ENCODE measurements around the gene ADAMTS6.

Gene ADAMTS6

GRCh38 chr5:65363499-65363898 lies 118.2 kb downstream of the ADAMTS6 start:
- no peaks in the 10 kb centered on the region for H3K27me3 ChIP-seq (ENCODE audit: insufficient read depth, low read length, poor library complexity)
- H3K4me3 ChIP-seq (ENCODE audit: low read length), result no peak overlapping the region
- no peaks in the 10 kb centered on the region for H3K79me2 ChIP-seq (ENCODE audit: control insufficient read depth, insufficient read depth, low read length)
- WGBS (ENCODE audit: extremely low coverage, insufficient coverage, low lambda C conversion rate), result no CpG with 5 or more reads among the region's 2 CpGs
- no peak overlapping the region for H3K4me2 ChIP-seq (ENCODE audit: low read length)
- no peak overlapping the region for H2BK5ac ChIP-seq (ENCODE audit: low read length)
- no peak overlapping the region for H2BK15ac ChIP-seq (replicated peaks; ENCODE audit: low read depth)
- H3K18ac ChIP-seq (ENCODE audit: low read length), result no peak overlapping the region
- H3K36me3 ChIP-seq (ENCODE audit: control insufficient read depth, insufficient read depth, low read length), result no peaks in the 10 kb centered on the region
- H3K27ac ChIP-seq (ENCODE audit: low read depth, low read length), result no peak overlapping the region
- no peak overlapping the region for H3K23ac ChIP-seq (ENCODE audit: low read length)
- no peak overlapping the region for H4K5ac ChIP-seq (ENCODE audit: low read length)
- DNase-seq, result no peak
- H3K56ac ChIP-seq (ENCODE audit: low read length), result no peak overlapping the region
- H3K4ac ChIP-seq (ENCODE audit: low read depth, low read length), result no peak overlapping the region
- no peak overlapping the region for H3K9ac ChIP-seq (ENCODE audit: low read length)
- no peak overlapping the region for H2BK120ac ChIP-seq (ENCODE audit: low read depth, low read length)
- H3K4me1 ChIP-seq (ENCODE audit: control insufficient read depth, low read depth, low read length), result no peaks in the 10 kb centered on the region
- no peak overlapping the region for H2AK5ac ChIP-seq (ENCODE audit: low read length)
- H4K8ac ChIP-seq (ENCODE audit: low read depth, low read length), result no peak overlapping the region
- no peaks in the 10 kb centered on the region for H3K79me1 ChIP-seq (ENCODE audit: low read length)

- no peak overlapping the region for H2BK120ac ChIP-seq (ENCODE audit: low read depth, low read length)
- no peak overlapping the region for H3K23ac ChIP-seq (ENCODE audit: low read length)
- no peak overlapping the region for H4K8ac ChIP-seq (ENCODE audit: low read depth, low read length)
- H2BK15ac ChIP-seq (replicated peaks; ENCODE audit: low read depth), result no peak overlapping the region
- no peak overlapping the region for H3K9ac ChIP-seq (ENCODE audit: low read length)
- H3K4ac ChIP-seq (ENCODE audit: low read depth, low read length), result no peak overlapping the region
- no CpG with 5 or more reads among the region's 5 CpGs for WGBS (ENCODE audit: extremely low coverage, insufficient coverage, low lambda C conversion rate)
- H3K4me3 ChIP-seq (ENCODE audit: low read length), result no peak overlapping the region
- H3K36me3 ChIP-seq (ENCODE audit: control insufficient read depth, insufficient read depth, low read length), result no peaks in the 10 kb centered on the region
- H3K4me1 ChIP-seq (ENCODE audit: control insufficient read depth, low read depth, low read length), result no peaks in the 10 kb centered on the region
- no peak overlapping the region for H2BK5ac ChIP-seq (ENCODE audit: low read length)
- H3K27me3 ChIP-seq (ENCODE audit: insufficient read depth, low read length, poor library complexity), result no peaks in the 10 kb centered on the region
- H4K5ac ChIP-seq (ENCODE audit: low read length), result no peak overlapping the region
- no peak for DNase-seq
- no peak overlapping the region for H3K27ac ChIP-seq (ENCODE audit: low read depth, low read length)
- no peak overlapping the region for H3K18ac ChIP-seq (ENCODE audit: low read length)
- H2AK5ac ChIP-seq (ENCODE audit: low read length), result no peak overlapping the region
- H3K79me2 ChIP-seq (ENCODE audit: control insufficient read depth, insufficient read depth, low read length), result no peaks in the 10 kb centered on the region
- no peaks in the 10 kb centered on the region for H3K79me1 ChIP-seq (ENCODE audit: low read length)
- no peak overlapping the region for H3K4me2 ChIP-seq (ENCODE audit: low read length)
- no peak overlapping the region for H3K56ac ChIP-seq (ENCODE audit: low read length)
Measured at GRCh38 chr5:65359981-65360380, 121.7 kb downstream of the ADAMTS6 start.

GRCh38 chr5:65359569-65359968 lies 122.2 kb downstream of the ADAMTS6 start:
- no peak overlapping the region for H3K4ac ChIP-seq (ENCODE audit: low read depth, low read length)

GRCh38 chr5:65356274-65356673 lies 125.4 kb downstream of the ADAMTS6 start:
- Histone ChIP-seq H3K79me2 (ENCODE audit: control insufficient read depth, insufficient read depth, low read length) (no peaks in the 10 kb centered on the region), H2BK15ac (replicated peaks; ENCODE audit: low read depth) (no peak overlapping the region), H3K9ac (ENCODE audit: low read length) (no peak overlapping the region), H3K56ac (ENCODE audit: low read length) (no peak overlapping the region), H3K23ac (ENCODE audit: low read length) (no peak overlapping the region), H4K8ac (ENCODE audit: low read depth, low read length) (no peak overlapping the region), H3K27me3 (ENCODE audit: insufficient read depth, low read length, poor library complexity) (no peaks in the 10 kb centered on the region), H3K36me3 (ENCODE audit: control insufficient read depth, insufficient read depth, low read length) (no peaks in the 10 kb centered on the region), H4K5ac (ENCODE audit: low read length) (no peak overlapping the region), H3K4me2 (ENCODE audit: low read length) (no peak overlapping the region), H3K4me1 (ENCODE audit: control insufficient read depth, low read depth, low read length) (no peaks in the 10 kb centered on the region), H3K4ac (ENCODE audit: low read depth, low read length) (no peak overlapping the region), H2BK5ac (ENCODE audit: low read length) (no peak overlapping the region), H2AK5ac (ENCODE audit: low read length) (no peak overlapping the region), H3K27ac (ENCODE audit: low read depth, low read length) (no peak overlapping the region), H3K4me3 (ENCODE audit: low read length) (no peak overlapping the region), H3K79me1 (ENCODE audit: low read length) (no peaks in the 10 kb centered on the region), H2BK120ac (ENCODE audit: low read depth, low read length) (no peak overlapping the region), H3K18ac (ENCODE audit: low read length) (no peak overlapping the region)
- no peak for DNase-seq
- WGBS (ENCODE audit: extremely low coverage, insufficient coverage, low lambda C conversion rate), result no CpG with 5 or more reads among the region's 1 CpG

More at GRCh38 chr5:65359569-65359968, 122.2 kb downstream of the ADAMTS6 start:
- Histone ChIP-seq H2BK120ac (ENCODE audit: low read depth, low read length) (no peak overlapping the region), H2BK5ac (ENCODE audit: low read length) (no peak overlapping the region), H3K27me3 (ENCODE audit: insufficient read depth, low read length, poor library complexity) (no peaks in the 10 kb centered on the region), H4K5ac (ENCODE audit: low read length) (no peak overlapping the region), H4K8ac (ENCODE audit: low read depth, low read length) (no peak overlapping the region), H3K4me2 (ENCODE audit: low read length) (no peak overlapping the region), H3K56ac (ENCODE audit: low read length) (no peak overlapping the region), H3K18ac (ENCODE audit: low read length) (no peak overlapping the region), H3K4me3 (ENCODE audit: low read length) (no peak overlapping the region), H3K79me1 (ENCODE audit: low read length) (no peaks in the 10 kb centered on the region), H3K27ac (ENCODE audit: low read depth, low read length) (no peak overlapping the region), H2BK15ac (replicated peaks; ENCODE audit: low read depth) (no peak overlapping the region), H3K23ac (ENCODE audit: low read length) (no peak overlapping the region), H3K79me2 (ENCODE audit: control insufficient read depth, insufficient read depth, low read length) (no peaks in the 10 kb centered on the region), H3K36me3 (ENCODE audit: control insufficient read depth, insufficient read depth, low read length) (no peaks in the 10 kb centered on the region), H2AK5ac (ENCODE audit: low read length) (no peak overlapping the region), H3K4me1 (ENCODE audit: control insufficient read depth, low read depth, low read length) (no peaks in the 10 kb centered on the region), H3K9ac (ENCODE audit: low read length) (no peak overlapping the region)
- no CpG with 5 or more reads among the region's 3 CpGs for WGBS (ENCODE audit: extremely low coverage, insufficient coverage, low lambda C conversion rate)
- DNase-seq, result no peak

- no peak overlapping the region for H3K18ac ChIP-seq (ENCODE audit: low read length)
- no peak overlapping the region for H3K4ac ChIP-seq (ENCODE audit: low read depth, low read length)
- no peak overlapping the region for H3K4me2 ChIP-seq (ENCODE audit: low read length)
- no peaks in the 10 kb centered on the region for H3K79me1 ChIP-seq (ENCODE audit: low read length)
- H4K5ac ChIP-seq (ENCODE audit: low read length), result no peak overlapping the region
- no peak overlapping the region for H4K8ac ChIP-seq (ENCODE audit: low read depth, low read length)
- no peaks in the 10 kb centered on the region for H3K4me1 ChIP-seq (ENCODE audit: control insufficient read depth, low read depth, low read length)
- no peak overlapping the region for H3K27ac ChIP-seq (ENCODE audit: low read depth, low read length)
- H2BK120ac ChIP-seq (ENCODE audit: low read depth, low read length), result no peak overlapping the region
- H3K56ac ChIP-seq (ENCODE audit: low read length), result no peak overlapping the region
- no peak overlapping the region for H3K4me3 ChIP-seq (ENCODE audit: low read length)
- no CpG with 5 or more reads among the region's 1 CpG for WGBS (ENCODE audit: extremely low coverage, insufficient coverage, low lambda C conversion rate)
- H2BK5ac ChIP-seq (ENCODE audit: low read length), result no peak overlapping the region
- H3K79me2 ChIP-seq (ENCODE audit: control insufficient read depth, insufficient read depth, low read length), result no peaks in the 10 kb centered on the region
- H3K36me3 ChIP-seq (ENCODE audit: control insufficient read depth, insufficient read depth, low read length), result no peaks in the 10 kb centered on the region
- no peak overlapping the region for H2BK15ac ChIP-seq (replicated peaks; ENCODE audit: low read depth)
- no peaks in the 10 kb centered on the region for H3K27me3 ChIP-seq (ENCODE audit: insufficient read depth, low read length, poor library complexity)
- no peak for DNase-seq
- H3K9ac ChIP-seq (ENCODE audit: low read length), result no peak overlapping the region
- H3K23ac ChIP-seq (ENCODE audit: low read length), result no peak overlapping the region
- H2AK5ac ChIP-seq (ENCODE audit: low read length), result no peak overlapping the region
Measured at GRCh38 chr5:65355301-65355700, 126.4 kb downstream of the ADAMTS6 start.

GRCh38 chr5:65341835-65342234 lies 139.9 kb downstream of the ADAMTS6 start:
- Histone ChIP-seq H3K4ac (ENCODE audit: low read depth, low read length) (no peak overlapping the region), H3K18ac (ENCODE audit: low read length) (no peak overlapping the region), H3K9ac (ENCODE audit: low read length) (no peak overlapping the region), H3K79me2 (ENCODE audit: control insufficient read depth, insufficient read depth, low read length) (no peaks in the 10 kb centered on the region), H2BK15ac (replicated peaks; ENCODE audit: low read depth) (no peak overlapping the region), H4K8ac (ENCODE audit: low read depth, low read length) (no peak overlapping the region), H3K23ac (ENCODE audit: low read length) (no peak overlapping the region), H2BK120ac (ENCODE audit: low read depth, low read length) (no peak overlapping the region), H3K4me3 (ENCODE audit: low read length) (no peak overlapping the region), H3K4me2 (ENCODE audit: low read length) (no peak overlapping the region), H2AK5ac (ENCODE audit: low read length) (no peak overlapping the region), H4K5ac (ENCODE audit: low read length) (no peak overlapping the region), H3K56ac (ENCODE audit: low read length) (no peak overlapping the region), H3K27me3 (ENCODE audit: insufficient read depth, low read length, poor library complexity) (no peaks in the 10 kb centered on the region), H3K79me1 (ENCODE audit: low read length) (no peaks in the 10 kb centered on the region), H3K36me3 (ENCODE audit: control insufficient read depth, insufficient read depth, low read length) (no peaks in the 10 kb centered on the region), H2BK5ac (ENCODE audit: low read length) (no peak overlapping the region), H3K4me1 (ENCODE audit: control insufficient read depth, low read depth, low read length) (no peaks in the 10 kb centered on the region), H3K27ac (ENCODE audit: low read depth, low read length) (no peak overlapping the region)
- no peak for DNase-seq
